GM21717 (cell line): ENCODE data around the gene ELAVL4.

Experiments
- ATAC-seq: cut with Tn5 transposase; IDR thresholded peaks from one replicate; pipeline ENCODE4 v1.9.1; 2021; ENCODE audit warnings: mild to moderate bottlenecking, moderate library complexity; ENCODE audit not compliant: unreplicated experiment

Gene ELAVL4

DNA sequence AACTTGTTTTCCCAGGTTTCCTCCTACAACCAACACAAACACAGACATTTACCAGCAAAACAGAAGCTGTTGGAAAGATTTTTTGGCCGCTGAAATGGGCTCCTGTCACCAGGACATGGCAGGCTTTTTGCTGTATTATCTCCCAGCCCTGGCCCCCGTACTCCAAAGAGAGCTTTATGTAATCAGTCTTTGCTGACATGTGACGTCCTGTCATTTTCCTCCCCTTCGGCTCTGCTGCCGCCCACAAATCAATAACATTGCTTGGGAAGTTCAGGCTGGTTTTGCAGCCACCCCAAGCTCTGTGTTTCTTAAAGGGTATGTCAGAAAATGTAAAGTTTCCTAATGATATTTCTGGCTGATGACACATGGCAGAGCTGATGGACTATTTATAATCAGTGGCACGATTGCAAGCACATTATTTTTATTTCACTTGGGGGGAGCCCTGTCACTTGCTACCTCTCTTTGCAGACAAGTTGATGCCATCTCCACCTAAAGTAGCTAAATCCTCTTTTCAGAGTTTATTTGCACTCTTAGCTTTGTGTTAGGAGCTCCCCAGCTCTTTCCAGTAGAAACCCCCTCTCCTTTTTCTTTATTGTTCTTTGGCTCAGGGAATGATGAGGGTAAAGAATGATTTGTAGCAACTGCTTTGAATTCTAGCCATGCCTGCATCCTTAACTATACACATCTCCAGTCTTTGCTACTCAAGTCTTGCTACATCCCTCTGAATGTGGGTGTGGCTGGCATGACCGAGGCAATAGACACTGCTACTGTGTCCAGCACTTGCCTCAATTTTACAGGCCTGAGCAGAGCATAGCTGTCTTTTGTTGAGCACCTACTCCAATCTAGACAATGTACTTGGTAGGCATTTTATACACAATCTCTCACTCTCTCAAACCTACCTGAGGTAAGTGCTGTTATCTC lies 67.3 kb downstream of the ELAVL4 start:
- ATAC-seq: no peak

DNA sequence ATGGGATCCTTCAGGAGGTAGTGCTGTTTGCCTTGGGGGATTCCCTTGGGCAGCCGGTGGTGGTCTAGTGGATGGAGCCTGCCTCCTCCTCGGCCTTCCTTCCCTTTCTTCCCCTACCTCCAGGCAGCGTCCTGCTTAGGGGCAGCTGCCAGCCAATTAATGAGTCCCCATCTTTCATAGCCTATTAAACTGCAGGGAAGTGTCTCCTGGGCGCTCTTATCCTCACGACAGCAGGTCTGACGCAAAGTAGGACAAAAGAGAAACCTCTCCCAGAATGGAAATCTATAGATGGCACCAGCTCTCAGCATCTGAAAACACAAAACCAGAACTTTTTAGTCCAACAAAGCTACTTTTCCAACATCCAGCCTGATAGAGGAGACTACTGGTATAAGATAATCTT lies 69.3 kb downstream of the ELAVL4 start:
- ATAC-seq: no peak

DNA sequence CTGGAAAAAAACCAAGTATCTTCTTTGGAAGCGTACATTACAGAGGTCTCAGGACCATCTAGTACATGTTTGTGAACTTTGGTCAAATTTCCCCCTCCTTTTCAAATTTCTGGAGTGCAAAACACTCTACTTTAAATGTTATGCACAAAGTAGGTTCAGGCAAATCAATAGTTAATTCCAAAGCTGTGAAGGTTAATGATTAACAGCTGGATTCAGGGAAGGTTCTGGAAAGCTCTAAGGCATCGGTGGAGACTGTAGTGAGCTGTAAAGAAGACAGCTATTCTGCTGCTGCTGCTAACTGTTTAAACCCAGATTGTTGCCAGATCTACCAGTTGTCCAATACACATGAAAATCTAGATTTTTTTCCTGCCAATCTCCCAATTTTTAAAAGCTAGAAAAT lies 70.9 kb downstream of the ELAVL4 start:
- ATAC-seq: no peak

DNA sequence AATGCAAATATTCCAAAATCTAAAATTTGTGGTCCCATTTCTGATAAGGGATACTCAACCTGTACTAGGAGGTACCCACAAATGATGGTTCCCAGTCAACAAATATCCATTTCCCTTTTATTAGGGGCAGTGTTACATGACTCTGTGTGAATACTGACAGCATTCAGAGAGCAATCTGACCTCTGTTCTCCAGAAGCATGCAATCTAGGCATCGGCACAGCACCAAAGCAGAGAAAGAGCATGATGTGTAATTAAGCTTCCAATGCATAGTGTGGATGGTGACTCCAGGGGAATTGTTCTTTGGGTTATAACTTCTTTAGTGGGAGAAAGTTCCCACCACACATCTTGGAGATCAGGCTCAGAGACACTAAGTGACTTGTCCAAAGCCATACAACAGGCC lies 71.6 kb downstream of the ELAVL4 start:
- ATAC-seq: no peak

DNA sequence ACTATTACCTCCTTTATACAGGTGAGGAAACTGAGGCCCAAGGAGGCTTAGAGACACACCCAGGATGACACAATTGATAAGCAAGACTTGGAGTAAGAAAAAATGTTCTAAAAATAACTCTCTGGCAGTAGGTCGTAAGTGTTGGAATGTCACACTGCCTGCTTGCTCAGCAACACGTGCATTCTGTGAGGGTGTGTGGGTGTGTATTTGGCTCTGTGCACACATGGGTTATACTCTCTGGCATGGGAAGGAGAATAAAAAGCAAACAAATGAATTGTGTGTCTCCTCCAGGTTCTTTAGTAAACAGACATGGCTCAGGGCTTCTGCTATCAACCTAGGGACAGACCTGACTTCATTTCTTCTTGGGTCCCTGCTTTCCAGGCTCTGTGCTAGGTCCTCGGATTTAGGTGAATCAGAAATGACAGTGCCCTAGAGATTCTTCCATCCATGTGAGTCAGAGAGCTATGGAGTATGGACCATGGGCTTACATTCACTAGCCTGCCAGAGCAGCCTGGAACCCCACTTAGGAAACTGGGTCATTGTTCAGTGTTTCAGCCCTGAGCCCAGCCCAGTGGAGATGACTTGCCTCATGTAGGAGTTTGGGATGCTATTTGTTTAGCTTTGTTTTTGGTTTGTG lies 72.4 kb downstream of the ELAVL4 start:
- ATAC-seq: no peak

DNA sequence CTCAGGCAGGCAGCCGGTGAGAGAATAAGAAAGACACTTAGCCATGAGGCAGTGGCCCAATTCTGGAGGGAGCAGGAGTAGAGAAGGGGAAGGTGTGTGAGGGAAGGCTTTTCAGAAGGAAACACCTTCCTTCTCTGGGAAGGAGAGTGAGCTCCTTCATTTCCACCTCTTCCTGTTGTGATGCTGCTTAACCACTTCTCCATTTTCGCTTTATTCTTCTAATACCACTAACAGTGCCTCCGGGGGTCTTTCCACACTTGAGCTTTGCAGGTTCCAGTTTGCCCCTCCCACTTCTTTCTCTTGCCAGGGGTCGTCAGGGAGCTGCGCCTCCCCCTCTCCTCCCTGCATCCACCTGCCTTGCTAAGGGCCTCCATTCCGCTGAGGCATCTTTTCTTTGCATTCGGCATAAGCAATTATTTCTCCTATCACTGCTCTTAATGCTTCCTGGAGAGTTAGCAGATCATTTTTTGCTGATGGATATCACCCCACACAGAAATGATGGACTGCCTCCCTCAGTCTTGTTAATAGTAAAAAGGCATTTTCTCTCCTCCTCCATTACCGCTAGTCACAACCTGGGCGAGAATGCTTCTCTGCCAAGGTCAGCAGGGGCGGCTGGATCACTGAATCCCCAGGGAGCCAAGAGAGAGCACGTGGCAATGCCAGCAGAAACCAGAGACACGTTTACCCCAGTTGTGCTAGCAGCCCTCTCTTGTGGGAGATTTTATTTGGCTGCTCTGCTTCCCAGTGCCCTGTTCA lies 74.8 kb downstream of the ELAVL4 start:
- ATAC-seq: no peak

DNA sequence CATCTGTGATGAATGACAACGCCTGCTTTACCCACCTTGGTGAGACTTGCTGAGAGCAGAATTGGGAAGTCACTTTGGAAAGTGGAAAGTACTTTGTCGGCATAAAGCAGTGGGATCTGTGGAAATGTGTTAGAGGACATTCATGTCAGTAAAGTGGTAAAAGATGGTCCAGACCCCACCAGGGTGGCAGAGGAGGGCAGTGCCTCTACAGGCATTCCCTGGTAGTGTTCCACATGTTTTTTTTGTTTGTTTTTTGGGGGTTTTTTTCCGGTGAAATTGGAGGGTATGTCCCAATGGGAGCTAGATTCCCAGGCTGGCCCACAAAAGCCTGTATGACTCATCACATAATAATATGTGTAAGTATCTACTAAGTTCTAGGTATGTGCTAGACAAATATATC lies 80.6 kb downstream of the ELAVL4 start:
- ATAC-seq: no peak

DNA sequence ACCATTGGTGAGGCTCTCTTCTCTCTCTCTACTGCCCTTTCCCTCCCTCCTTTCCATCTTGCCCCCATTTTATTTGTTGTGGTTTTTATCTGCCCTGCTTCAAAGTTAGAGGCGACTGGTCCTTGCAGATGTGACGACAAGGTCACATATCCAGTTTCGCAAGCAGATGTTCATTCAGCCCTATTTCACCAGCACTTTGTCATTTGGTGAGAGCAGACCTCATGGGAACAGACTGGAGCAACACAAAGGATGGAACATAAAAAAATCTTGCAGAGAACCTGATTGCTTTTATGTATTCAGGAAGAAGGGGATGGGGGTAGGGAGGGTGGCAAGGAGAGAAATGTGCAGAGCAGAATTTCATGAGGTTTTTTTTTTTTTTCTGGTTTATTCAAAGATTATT lies 84.3 kb downstream of the ELAVL4 start:
- ATAC-seq: no peak

DNA sequence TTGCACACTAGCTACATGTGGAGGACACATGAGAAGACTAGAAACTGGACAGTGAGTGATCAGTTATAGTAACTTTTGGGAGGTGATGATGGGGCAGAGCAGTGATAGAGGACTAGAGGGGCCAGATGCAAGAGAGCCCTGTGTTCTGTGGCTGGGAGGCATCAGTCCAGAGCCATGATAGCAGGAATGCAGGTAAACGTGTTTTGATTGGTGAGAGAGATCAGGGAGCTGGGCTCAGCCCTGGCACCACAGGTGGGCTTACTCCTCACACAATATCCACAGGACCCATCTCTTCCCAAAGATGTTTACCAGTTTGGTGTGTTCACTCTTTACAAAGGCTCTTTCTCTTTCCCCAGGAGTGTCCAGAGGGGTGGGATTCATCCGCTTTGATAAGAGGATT lies 86.5 kb downstream of the ELAVL4 start:
- ATAC-seq: no peak

DNA sequence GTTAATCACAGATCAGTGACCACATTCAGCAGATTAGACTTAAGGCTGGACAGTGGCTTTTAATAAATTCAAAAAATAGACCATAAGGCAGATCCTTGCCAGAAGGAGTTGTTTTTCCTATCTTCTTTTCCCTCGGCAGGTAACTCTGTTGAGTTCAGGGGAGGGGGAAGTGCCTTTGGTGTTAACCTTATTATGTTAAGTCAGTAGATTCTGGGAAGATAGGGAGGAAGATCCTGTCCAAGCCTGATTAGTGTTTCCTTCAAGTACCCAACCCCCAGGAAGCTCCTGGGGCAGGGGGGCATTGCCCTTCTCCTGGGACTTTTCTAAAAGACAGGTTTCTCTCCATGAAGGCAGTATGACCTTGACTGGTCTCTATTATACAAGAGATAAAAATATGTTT lies 87.4 kb downstream of the ELAVL4 start:
- no peak for ATAC-seq

DNA sequence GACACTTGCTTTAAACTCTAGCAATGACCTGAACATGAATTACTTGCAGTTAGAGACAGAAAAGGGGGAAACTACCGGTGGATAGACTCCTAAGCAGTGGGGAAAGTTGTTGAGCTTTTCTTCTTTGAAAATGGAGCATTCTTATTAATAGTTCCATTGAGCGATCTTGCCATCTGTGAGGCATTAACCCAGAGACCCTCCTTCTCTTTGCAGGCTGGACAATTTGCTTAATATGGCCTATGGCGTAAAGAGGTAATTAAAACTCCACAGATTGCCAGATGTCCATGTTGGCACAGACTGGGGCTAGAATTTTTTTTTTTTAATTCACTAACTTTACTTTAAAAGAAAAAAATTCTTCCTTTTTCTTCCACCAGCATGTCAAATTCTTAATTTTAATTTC lies 88.5 kb downstream of the ELAVL4 start:
- ATAC-seq: no peak

DNA sequence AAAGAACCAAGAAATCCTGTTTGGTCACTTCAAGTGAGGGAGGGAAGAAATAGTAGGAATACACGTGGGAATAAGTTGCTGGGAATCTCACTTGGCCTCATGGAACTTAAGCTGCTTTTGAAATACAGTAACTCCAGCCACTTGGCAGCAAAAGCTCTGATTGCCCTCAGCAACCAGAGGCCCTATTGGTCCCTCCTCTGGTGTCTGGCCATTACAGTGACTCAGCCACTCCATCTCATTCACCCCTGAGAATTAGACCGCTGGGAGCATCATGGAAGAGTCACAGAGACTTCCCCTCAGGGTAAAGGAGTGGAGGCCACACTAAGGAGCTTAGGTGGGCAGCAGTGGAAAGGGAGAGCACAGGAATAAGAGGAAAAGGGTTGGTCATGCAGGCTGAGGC lies 99.6 kb downstream of the ELAVL4 start:
- no peak for ATAC-seq

DNA sequence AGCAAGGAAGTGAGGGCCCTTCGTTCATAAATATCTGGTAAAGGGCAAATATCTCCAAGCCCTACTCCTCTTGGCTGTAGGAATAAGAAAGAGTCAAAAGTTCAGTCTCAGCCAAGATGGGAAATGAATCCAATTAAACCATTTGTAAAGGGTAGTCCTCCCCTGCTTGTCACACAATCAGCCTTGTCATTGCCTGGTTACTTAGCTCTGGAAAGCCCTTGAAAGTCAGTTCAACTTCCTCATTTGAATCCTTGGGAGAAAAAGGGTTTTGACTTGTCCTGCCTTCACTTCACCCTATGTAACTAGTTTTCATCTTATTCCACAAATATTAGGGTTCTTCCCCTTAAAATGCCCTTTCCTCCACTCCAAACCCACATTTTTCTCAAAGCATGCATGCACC lies 100.0 kb downstream of the ELAVL4 start:
- ATAC-seq: no peak

DNA sequence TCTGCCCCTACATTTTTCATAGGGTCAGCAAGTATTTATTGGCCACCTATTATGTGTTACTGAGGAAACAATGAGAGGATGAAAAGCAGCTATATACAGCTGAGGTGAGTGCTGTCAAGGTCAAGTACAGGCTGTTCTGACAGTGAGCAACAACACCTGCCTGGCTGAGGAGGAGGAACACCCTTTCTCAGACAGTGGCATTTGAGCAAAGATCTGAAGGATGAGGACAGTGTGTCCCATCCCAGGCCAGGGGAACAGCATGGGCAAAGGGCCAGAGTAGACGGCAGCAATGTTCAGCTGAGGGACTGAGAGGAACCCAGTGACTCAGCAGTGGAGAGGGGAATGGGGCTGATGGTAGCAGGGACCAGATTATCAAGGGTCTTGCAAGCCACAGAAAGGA lies 101.0 kb downstream of the ELAVL4 start:
- no peak for ATAC-seq

DNA sequence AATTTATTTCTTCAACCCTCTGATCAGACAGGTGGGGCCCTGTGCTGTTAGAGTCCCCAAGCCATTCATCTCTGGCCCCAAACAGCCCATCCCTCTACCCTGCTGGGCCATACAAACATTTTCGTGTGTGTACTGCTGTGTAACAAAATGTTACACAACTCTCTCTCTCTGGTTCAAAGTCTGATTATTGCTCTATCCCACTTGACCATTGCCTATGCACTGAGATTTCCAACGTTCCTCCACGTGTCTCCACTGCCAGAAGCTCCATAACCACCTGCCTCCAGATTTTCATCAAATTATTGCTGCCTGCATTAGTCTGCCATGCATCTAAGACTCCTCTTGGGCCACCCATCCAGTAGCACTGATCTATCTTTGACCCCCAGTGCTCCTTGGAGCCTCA lies 104.8 kb downstream of the ELAVL4 start:
- ATAC-seq: no peak

DNA sequence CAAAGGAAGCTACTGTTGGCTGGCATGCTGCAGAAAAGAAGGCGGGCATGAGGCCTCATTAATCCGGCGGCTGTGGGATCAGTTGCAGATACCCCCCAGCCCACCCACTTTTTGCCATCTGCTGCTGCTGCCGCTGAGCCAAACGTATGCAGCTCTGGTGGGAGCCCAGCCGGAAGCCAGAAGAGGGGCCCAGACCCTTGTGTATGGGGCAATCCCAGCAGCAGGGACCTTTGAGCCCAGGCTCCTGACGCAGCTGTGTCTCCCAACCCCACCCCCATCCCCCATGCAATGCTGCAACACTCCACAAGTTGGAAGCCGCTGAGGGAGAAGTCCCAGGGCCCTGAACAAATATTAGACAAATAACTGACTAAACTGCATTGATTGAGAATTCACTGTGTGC lies 106.0 kb downstream of the ELAVL4 start:
- no peak for ATAC-seq

DNA sequence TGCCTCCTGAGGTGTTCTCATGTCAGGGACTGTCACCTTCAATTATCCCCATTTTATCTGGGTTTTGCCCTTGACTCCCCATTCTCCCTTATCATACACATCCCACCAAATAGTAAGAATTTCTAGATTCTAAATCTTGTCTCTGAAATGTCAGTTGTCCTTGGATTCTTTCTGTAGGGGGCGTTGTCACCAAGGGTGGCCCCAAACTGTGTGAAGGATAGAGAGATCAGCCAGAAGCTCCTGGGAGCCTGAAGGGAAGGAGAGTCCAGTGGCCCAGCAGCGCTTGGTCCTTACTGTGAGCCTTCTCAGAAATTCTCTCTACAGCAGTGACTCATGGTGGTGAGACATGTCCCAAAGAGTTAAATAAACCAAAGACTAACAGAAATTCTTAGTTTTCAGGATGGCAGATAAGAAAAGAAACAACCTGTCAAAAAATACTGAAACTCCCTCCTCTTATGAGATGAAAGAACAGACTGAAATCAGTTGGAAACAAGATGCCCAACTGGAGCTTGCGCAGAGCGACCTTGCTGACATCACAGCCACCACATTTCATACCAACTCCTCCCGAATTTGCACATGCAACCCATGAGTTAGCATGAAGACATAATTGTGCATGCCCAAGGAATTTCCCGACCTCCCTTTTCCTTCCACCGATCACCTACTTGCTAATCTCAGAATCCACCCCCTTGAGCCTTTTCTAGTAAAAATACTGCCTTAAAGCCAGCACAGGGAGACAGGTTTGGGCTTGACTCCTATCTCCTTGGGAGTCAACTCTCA lies 109.8 kb downstream of the ELAVL4 start:
- ATAC-seq: no peak

DNA sequence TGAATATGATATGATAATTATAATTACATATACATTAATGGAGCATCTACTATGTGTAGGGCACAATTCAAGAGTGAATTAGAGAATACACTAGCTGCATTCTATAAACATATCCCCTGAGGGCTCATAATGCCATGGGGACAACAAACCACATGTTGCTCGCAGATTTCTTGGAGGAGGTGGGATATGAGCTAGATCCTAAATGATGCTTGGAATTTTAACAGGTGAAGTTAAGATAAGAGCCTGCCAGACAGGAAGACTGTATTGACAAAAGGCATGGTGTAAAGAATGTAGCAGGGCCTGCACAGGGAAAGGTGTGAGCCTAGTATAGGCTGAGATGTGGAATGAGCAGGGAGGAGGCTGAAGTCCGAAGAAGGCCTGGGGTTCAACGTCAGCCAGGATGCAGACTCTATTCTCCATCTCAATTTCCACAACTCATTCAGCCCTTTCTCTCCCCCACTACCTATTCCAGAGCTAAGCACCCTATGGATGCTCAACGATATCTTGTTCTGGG lies 120.2 kb downstream of the ELAVL4 start:
- no peak for ATAC-seq

DNA sequence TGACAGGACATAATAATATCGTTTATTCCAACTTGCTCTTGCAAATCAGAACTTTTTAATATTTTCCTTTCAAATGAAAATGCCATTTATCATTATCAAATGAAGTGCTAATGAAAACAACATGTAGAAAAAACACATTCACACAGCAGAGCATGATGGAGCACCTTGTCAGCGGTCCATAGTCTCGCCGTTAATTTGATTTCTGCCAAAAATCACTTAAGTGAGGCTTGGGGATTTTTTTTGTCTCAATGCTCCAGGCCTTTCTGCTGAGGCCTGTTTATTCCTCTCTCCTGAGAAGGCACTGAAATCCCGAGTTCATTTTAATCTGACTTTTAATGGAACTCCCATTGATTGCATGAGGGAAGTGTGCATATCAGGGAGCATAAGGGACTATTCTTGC lies 122.5 kb downstream of the ELAVL4 start:
- no peak for ATAC-seq

DNA sequence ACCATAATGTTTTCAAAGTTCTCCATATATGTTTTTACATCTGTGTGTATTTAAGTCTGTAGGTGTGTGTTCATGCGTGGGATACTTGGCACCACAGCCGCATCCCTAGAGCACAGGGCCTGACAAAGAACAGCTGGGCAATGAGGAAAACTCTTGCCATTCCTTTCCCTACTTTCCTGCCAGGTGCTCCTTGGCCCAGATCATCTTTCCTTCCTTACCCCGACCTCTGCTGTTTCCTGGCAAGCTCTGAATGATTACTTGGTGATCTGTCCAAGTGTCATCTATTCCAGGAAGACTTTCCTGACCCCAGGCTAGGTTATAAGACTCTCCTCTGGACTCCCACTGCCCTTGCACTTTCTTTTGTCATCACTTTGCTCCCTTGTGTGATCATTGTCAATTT lies 123.6 kb downstream of the ELAVL4 start:
- ATAC-seq: no peak

DNA sequence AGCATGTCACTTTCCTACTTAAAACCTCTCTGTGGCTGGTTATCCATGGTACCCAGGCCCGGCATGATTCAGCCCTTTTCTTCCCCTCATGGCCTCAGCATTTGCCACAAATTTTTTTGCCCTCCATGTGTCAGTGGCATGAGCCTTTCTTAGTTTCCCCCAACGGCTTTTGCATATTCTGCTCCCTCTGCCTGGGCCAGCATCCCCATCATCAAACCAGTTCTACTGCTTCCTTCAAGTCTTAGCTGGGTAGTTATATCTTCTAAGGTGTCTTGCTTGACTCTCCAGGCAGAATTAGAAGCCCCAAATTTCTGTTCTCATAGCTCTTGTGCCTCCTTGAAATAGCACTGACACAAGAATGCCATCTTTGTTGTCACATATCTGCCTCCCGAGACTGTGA lies 127.9 kb downstream of the ELAVL4 start:
- ATAC-seq: no peak
